ENCODE data around the gene SESTD1. TPM values are rescaled to one million over a fixed set of nuclear protein-coding genes. Genes with fewer than 3 reads are reported as not detected.

Gene SESTD1
- total and polyA plus RNA-seq, 2 of the 4 experiments (the other 2 are of a cell fraction): 8.4 to 12.7 TPM

GRCh38 chr2:179250848-179251504 is 13.7 kb downstream of the SESTD1 start:
- no peaks in the 10 kb centered on the region for H3K27me3 ChIP-seq (ENCODE audit: control insufficient read depth, insufficient read depth, low read length)
- DNase-seq (no peak), ATAC-seq (ENCODE audit: low read depth) (no peak)
- TF ChIP-seq USF2 (IDR thresholded peaks at IDR 0.05; ENCODE audit: low read depth, low read length) (no peak), POLR2A (IDR thresholded peaks at IDR 0.05; ENCODE audit: low read depth, low read length) (no peak), CHD1 (IDR thresholded peaks at IDR 0.05; ENCODE audit: low read depth, low read length) (no peak), SMC3 (IDR thresholded peaks at IDR 0.05; ENCODE audit: low read depth, low read length) (no peak), FOS (IDR thresholded peaks at IDR 0.05; ENCODE audit: low read depth, low read length) (no peak), CTCF (conservative IDR thresholded peaks at IDR 0.05; ENCODE audit: low read depth, low read length) (no peak), CEBPB (IDR thresholded peaks at IDR 0.05; ENCODE audit: low read depth, low read length) (no peak), BHLHE40 (IDR thresholded peaks at IDR 0.05; ENCODE audit: low read depth, low read length) (no peak), NFE2L2 (IDR thresholded peaks at IDR 0.05; ENCODE audit: low read depth, low read length) (no peak), MXI1 (IDR thresholded peaks at IDR 0.05; ENCODE audit: borderline replicate concordance, low read depth, low read length) (no peak), RAD21 (IDR thresholded peaks at IDR 0.05; ENCODE audit: low read length) (no peak), RFX5 (IDR thresholded peaks at IDR 0.05; ENCODE audit: low read depth, low read length) (no peak), RCOR1 (IDR thresholded peaks at IDR 0.05; ENCODE audit: insufficient replicate concordance, low read length) (no peak), MAZ (IDR thresholded peaks at IDR 0.05; ENCODE audit: borderline replicate concordance, low read depth, low read length) (no peak), ELK1 (IDR thresholded peaks at IDR 0.05; ENCODE audit: borderline replicate concordance, low read depth, low read length) (no peak), MAFK (IDR thresholded peaks at IDR 0.05; ENCODE audit: low read depth, low read length) (no peak)
- H2BK120ac ChIP-seq (ENCODE audit: low read depth, low read length): no peak overlapping the region
- H2AK5ac ChIP-seq (ENCODE audit: low read depth, low read length): no peak overlapping the region
- H3K27ac ChIP-seq (ENCODE audit: insufficient read depth, low read length): no peak overlapping the region
- H3K36me3 ChIP-seq (ENCODE audit: control insufficient read depth, insufficient read depth, low read length): no peaks in the 10 kb centered on the region
- 0 out of 2 replicates have a peak, but pooled peaks cover 4% of the 10 kb centered on the region for H4K20me1 ChIP-seq (ENCODE audit: insufficient read depth, low read length)
- ChIA-PET CTCF (interaction anchor here (0.6 kb wide), 1 partner anchor 1944 kb away, joined by 3 read pairs; no protein-coding TSS in a partner anchor), POLR2A (ENCODE audit: unreplicated experiment) (no interaction called here)
- H3K9ac ChIP-seq (ENCODE audit: low read depth, low read length): no peak overlapping the region
- H3K9me1 ChIP-seq (ENCODE audit: insufficient read depth, low read length): no peaks in the 10 kb centered on the region
- H2BK20ac ChIP-seq (ENCODE audit: low read depth, low read length): no peak overlapping the region
- no peak overlapping the region for H3K4me3 ChIP-seq (ENCODE audit: insufficient read depth, low read depth, low read length)
- peaks cover 19 to 25% of the 10 kb centered on the region in 2 experiments for H3K79me1 ChIP-seq (ENCODE audit: low read depth in 1 of 2, low read length in 2 of 2)
- H4K5ac ChIP-seq (ENCODE audit: low read depth, low read length): no peak overlapping the region
- no peak overlapping the region for H2AK9ac ChIP-seq (replicated peaks; ENCODE audit: low read depth, low read length, poor library complexity)
- dilution Hi-C loops (cut with HindIII; ENCODE audit: low sequenced_read_pairs, unreplicated experiment): no loop called here
- H2AFZ ChIP-seq (replicated peaks; ENCODE audit: low read length, poor library complexity): no peak overlapping the region
- no peak overlapping the region for H3K56ac ChIP-seq (ENCODE audit: extremely low read depth, insufficient read depth, low read length)
- no peak overlapping the region for H3K14ac ChIP-seq (replicated peaks; ENCODE audit: low read depth, low read length)
- H3K4ac ChIP-seq (ENCODE audit: low read depth, low read length): no peak overlapping the region
- H3K18ac ChIP-seq (ENCODE audit: low read depth, low read length): no peak overlapping the region
- no peak overlapping the region for H3K23ac ChIP-seq (ENCODE audit: low read depth, low read length)
- no peak overlapping the region for H2BK15ac ChIP-seq (ENCODE audit: low read depth, low read length)
- H4K8ac ChIP-seq (ENCODE audit: low read depth in 2 of 2, low read length in 2 of 2): no peak overlapping the region
- no peaks in the 10 kb centered on the region for H3K9me3 ChIP-seq (ENCODE audit: control insufficient read depth, insufficient read depth, low read length)
- H2BK5ac ChIP-seq (ENCODE audit: low read depth, low read length, poor library complexity, severe bottlenecking): no peak overlapping the region
- no CpG with 5 or more reads among the region's 1 CpG for WGBS, 2 experiments (ENCODE audit: extremely low coverage in 2 of 2, insufficient read length in 1 of 2)
- no peak overlapping the region for H4K91ac ChIP-seq (ENCODE audit: insufficient read depth, low read depth, low read length)
- intact Hi-C loops (cut with micrococcal nuclease): no loop called here
- H3K4me1 ChIP-seq (ENCODE audit: control insufficient read depth, insufficient read depth, low read length): no peaks in the 10 kb centered on the region
- in situ Hi-C loops (cut with MboI; ENCODE audit: low sequenced_read_pairs): no loop called here
- BruUV-seq (replicated peaks): no TSS peak
- no peak overlapping the region for H3K4me2 ChIP-seq (ENCODE audit: low read depth, low read length)
